GM19099 (cell line): Measurements from ENCODE around the gene DIDO1.

Experiments
- POLR2A ChIP-seq: IDR thresholded peaks from 3 replicates; pipeline ENCODE4 v1.6.1; 2011; ENCODE audit warnings: low read depth; ENCODE audit not compliant: insufficient read length; ENCODE audit errors: extremely low read depth

The DIDO1 gene

GRCh38 chr20:62830251-62830650, 96.1 kb downstream of the DIDO1 start:
- TF ChIP-seq POLR2A, result no peak

DNA sequence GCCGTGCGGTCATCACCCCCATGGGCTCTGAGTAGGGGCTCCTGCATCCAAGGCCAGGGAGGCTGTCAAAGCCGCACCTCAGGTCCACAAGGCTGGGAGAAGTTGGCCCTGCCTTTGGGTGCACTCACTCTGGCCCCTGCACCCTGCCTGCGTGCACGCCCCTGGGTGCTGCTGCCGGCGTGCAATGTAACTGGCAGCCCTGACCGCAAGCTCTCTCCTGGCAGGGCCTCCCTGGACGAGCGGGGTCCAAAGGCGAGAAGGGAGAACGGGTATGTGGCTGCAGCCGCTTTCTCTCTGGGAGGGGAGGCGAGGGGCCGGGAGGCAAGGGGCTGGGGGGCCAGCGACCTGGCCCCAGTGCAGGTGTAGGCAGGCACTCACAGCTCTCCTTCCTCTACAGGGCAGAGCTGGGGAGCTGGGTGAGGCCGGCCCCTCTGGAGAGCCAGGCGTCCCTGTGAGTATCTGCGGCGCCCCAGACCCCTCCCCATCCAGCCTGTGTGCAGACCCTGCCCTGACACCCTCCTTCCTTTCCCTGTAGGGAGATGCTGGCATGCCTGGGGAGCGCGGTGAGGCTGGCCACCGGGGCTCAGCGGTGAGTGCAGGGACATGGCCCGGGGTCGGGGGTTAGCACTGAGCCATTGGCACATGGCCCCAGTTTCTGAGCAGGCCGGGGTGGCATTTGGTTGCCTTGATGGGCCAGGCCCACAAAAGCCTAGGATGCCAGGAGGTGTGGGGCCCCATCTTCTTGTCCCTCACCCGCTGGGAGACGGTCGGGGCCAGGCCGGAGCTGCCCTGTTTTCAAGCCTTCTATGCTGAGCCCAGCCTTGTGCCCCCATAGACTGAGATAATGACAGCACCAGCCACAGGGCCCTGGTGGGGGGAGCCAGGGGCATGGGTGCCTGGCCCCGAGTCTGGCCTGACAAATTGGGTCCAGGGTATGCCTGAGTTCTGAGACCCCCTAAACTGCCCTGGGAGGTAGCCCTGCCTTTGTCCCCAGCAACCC, 96.8 kb downstream of the DIDO1 start:
- TF ChIP-seq POLR2A, result no peak

GRCh38 chr20:62828511-62829230, 97.6 kb downstream of the DIDO1 start:
- no peak for TF ChIP-seq POLR2A

- no peak for TF ChIP-seq POLR2A
These were observed 98.3 kb downstream of the DIDO1 start for GRCh38 chr20:62828051-62828450.
